Chondrocyte (in vitro differentiated cells): ENCODE measurements around the gene PAK5. TPM values are rescaled to one million over a fixed set of nuclear protein-coding genes. Genes with fewer than 3 reads are reported as not detected.

Source experiments
- DNase-seq: peaks from one replicate; pipeline ENCODE4 v3.0.0; 2021; ENCODE audit warnings: mixed read lengths, low spot score
- H3K27ac Mint-ChIP-seq: one replicate; pipeline ENCODE4 v1.8.0; 2021; ENCODE audit warnings: mild to moderate bottlenecking, moderate library complexity, mixed read lengths; ENCODE audit not compliant: unreplicated experiment
- H3K27me3 Mint-ChIP-seq: 2 replicates; pipeline ENCODE4 v1.8.0; 2021; ENCODE audit warnings: low read depth, mixed read lengths
- H3K36me3 Mint-ChIP-seq: 2 replicates; pipeline ENCODE4 v1.8.0; 2021; ENCODE audit warnings: low read depth, mixed read lengths
- H3K4me1 Mint-ChIP-seq: 2 replicates; pipeline ENCODE4 v1.8.0; 2021; ENCODE audit warnings: low read depth, mild to moderate bottlenecking, mixed read lengths
- H3K4me3 Mint-ChIP-seq: one replicate; pipeline ENCODE4 v1.8.0; 2021; ENCODE audit warnings: mild to moderate bottlenecking, moderate library complexity, mixed read lengths; ENCODE audit not compliant: unreplicated experiment
- H3K9me3 Mint-ChIP-seq: 2 replicates; pipeline ENCODE4 v1.8.0; 2021; ENCODE audit warnings: low read depth, mixed read lengths
- CTCF ChIP-seq: fragments of 200-600 bp; sonication (generic); IDR thresholded peaks from 2 replicates; pipeline ENCODE4 v1.5.0; 2021; ENCODE audit warnings: antibody characterized with exemption, mild to moderate bottlenecking, moderate library complexity
- total RNA-seq: library from RNA; stranded (reverse); gene quantifications from 3 replicates; pipeline ENCODE4 v1.2.1, GENCODE V29; 2021

Gene PAK5
- total RNA-seq, 1 donor from 2014 or later: not detected

GRCh38 chr20:9578594-9578993 is 260.3 kb downstream of the PAK5 start:
- Mint-ChIP-seq H3K9me3 (no peaks in the 10 kb centered on the region), H3K36me3 (no peaks in the 10 kb centered on the region), H3K27me3 (peaks cover 11% of the 10 kb centered on the region), H3K4me1 (peaks cover 6% of the 10 kb centered on the region), H3K27ac (no peak overlapping the region), H3K4me3 (no peak overlapping the region)
- DNase-seq: no peak
- no peak for TF ChIP-seq CTCF

- Mint-ChIP-seq H3K36me3 (no peaks in the 10 kb centered on the region), H3K27me3 (peaks cover 17% of the 10 kb centered on the region), H3K4me1 (peaks cover 6% of the 10 kb centered on the region), H3K9me3 (no peaks in the 10 kb centered on the region), H3K27ac (no peak overlapping the region), H3K4me3 (no peak overlapping the region)
- no peak for DNase-seq
- TF ChIP-seq CTCF: no peak
Observed at GRCh38 chr20:9577397-9577796, 261.5 kb downstream of the PAK5 start.

GRCh38 chr20:9576695-9577094 is 262.2 kb downstream of the PAK5 start:
- DNase-seq: no peak
- no peak overlapping the region for H3K27ac Mint-ChIP-seq
- H3K27me3 Mint-ChIP-seq: peaks cover 24% of the 10 kb centered on the region
- no peak overlapping the region for H3K4me3 Mint-ChIP-seq
- no peaks in the 10 kb centered on the region for H3K36me3 Mint-ChIP-seq
- H3K9me3 Mint-ChIP-seq: no peaks in the 10 kb centered on the region
- no peak for TF ChIP-seq CTCF
- peaks cover 6% of the 10 kb centered on the region for H3K4me1 Mint-ChIP-seq

- peaks cover 6% of the 10 kb centered on the region for H3K4me1 Mint-ChIP-seq
Observed at GRCh38 chr20:9575836-9576235, 263.0 kb downstream of the PAK5 start.

GRCh38 chr20:9574776-9575175 is 264.1 kb downstream of the PAK5 start:
- no peak overlapping the region for H3K27ac Mint-ChIP-seq
- H3K4me1 Mint-ChIP-seq: peaks cover 6% of the 10 kb centered on the region
- H3K9me3 Mint-ChIP-seq: no peaks in the 10 kb centered on the region
- DNase-seq: no peak
- no peaks in the 10 kb centered on the region for H3K36me3 Mint-ChIP-seq
- peaks cover 34% of the 10 kb centered on the region for H3K27me3 Mint-ChIP-seq
- no peak overlapping the region for H3K4me3 Mint-ChIP-seq
- no peak for TF ChIP-seq CTCF

More at GRCh38 chr20:9575836-9576235, 263.0 kb downstream of the PAK5 start:
- no peaks in the 10 kb centered on the region for H3K9me3 Mint-ChIP-seq
- no peak overlapping the region for H3K27ac Mint-ChIP-seq
- no peak for DNase-seq
- no peak for TF ChIP-seq CTCF
- H3K27me3 Mint-ChIP-seq: peaks cover 31% of the 10 kb centered on the region
- H3K36me3 Mint-ChIP-seq: no peaks in the 10 kb centered on the region
- no peak overlapping the region for H3K4me3 Mint-ChIP-seq
